Neural progenitor cell (in vitro differentiated cells): ENCODE data around the gene IRF7. TPM values are rescaled to one million over a fixed set of nuclear protein-coding genes. Genes with fewer than 3 reads are reported as not detected.
A peak's percentile ranks its signal among the peaks of the same experiment; 100 is the strongest.

Source experiments
- DNase-seq: peaks from one replicate; pipeline ENCODE4 v3.0.0-alpha.2; 2016; ENCODE audit warnings: low spot score
- H2AFZ ChIP-seq: fragments of 200-600 bp; sonication (generic); replicated peaks from 2 replicates; pipeline ENCODE4 v1.6.1; 2016; ENCODE audit warnings: antibody characterized with exemption
- H3F3A ChIP-seq: fragments of 200-600 bp; sonication (generic); 2 replicates; pipeline ENCODE4 v1.6.1; 2016; ENCODE audit warnings: antibody characterized with exemption, low read depth
- H3K27ac ChIP-seq: fragments of 200-600 bp; sonication (generic); 2 replicates; pipeline ENCODE4 v1.5.1; 2016; ENCODE audit warnings: mild to moderate bottlenecking
- H3K27me3 ChIP-seq: fragments of 200-600 bp; sonication (generic); 2 replicates; pipeline ENCODE4 v1.6.1; 2016; ENCODE audit warnings: mild to moderate bottlenecking, moderate library complexity
- H3K36me3 ChIP-seq: fragments of 200-600 bp; sonication (generic); 2 replicates; pipeline ENCODE4 v1.5.1; 2016
- H3K4me1 ChIP-seq: fragments of 200-600 bp; sonication (generic); 2 replicates; pipeline ENCODE4 v1.6.1; 2016; ENCODE audit warnings: mixed run types
- H3K4me2 ChIP-seq: fragments of 200-600 bp; sonication (generic); 2 replicates; pipeline ENCODE4 v1.6.1; 2016
- H3K4me3 ChIP-seq: fragments of 200-600 bp; sonication (generic); 2 replicates; pipeline ENCODE4 v1.5.1; 2016
- H3K79me2 ChIP-seq: fragments of 200-600 bp; sonication (generic); 2 replicates; pipeline ENCODE4 v1.6.1; 2016; ENCODE audit warnings: low read depth
- H3K9ac ChIP-seq: fragments of 200-600 bp; sonication (generic); 2 replicates; pipeline ENCODE4 v1.6.1; 2016
- H3K9me3 ChIP-seq: fragments of 200-600 bp; sonication (generic); 2 replicates; pipeline ENCODE4 v1.5.1; 2016; ENCODE audit warnings: low read depth
- H4K20me1 ChIP-seq: fragments of 200-600 bp; sonication (generic); 2 replicates; pipeline ENCODE4 v1.6.1; 2016; ENCODE audit warnings: low read depth
- H3K27ac Mint-ChIP-seq: 3 replicates; pipeline ENCODE4 v1.8.0; 2021; ENCODE audit warnings: mixed read lengths
- H3K27me3 Mint-ChIP-seq: 2 replicates; pipeline ENCODE4 v1.8.0; 2022; ENCODE audit warnings: low read depth, mild to moderate bottlenecking, inconsistent platforms, moderate library complexity, mixed read lengths; ENCODE audit not compliant: insufficient read depth
- H3K36me3 Mint-ChIP-seq: 3 replicates; pipeline ENCODE4 v1.8.0; 2021; ENCODE audit warnings: mixed read lengths
- H3K4me1 Mint-ChIP-seq: 3 replicates; pipeline ENCODE4 v1.8.0; 2021; ENCODE audit warnings: mixed read lengths
- H3K4me3 Mint-ChIP-seq: 3 replicates; pipeline ENCODE4 v1.8.0; 2021; ENCODE audit warnings: mild to moderate bottlenecking, moderate library complexity, mixed read lengths
- H3K9me3 Mint-ChIP-seq: 3 replicates; pipeline ENCODE4 v1.8.0; 2020; ENCODE audit warnings: mixed read lengths
- CTCF ChIP-seq: fragments of 200-600 bp; sonication (generic); IDR thresholded peaks from 2 replicates; pipeline ENCODE4 v1.5.1; 2017; ENCODE audit warnings: antibody characterized with exemption, mild to moderate bottlenecking
- EZH2 ChIP-seq: fragments of 200-600 bp; sonication (generic); IDR thresholded peaks from 2 replicates; pipeline ENCODE4 v1.6.1; 2017; ENCODE audit warnings: antibody characterized with exemption, mild to moderate bottlenecking, moderate library complexity
- EZH2phosphoT487 ChIP-seq: fragments of 200-600 bp; sonication (generic); IDR thresholded peaks from 2 replicates; pipeline ENCODE4 v1.6.1; 2017; ENCODE audit warnings: antibody characterized with exemption
- total RNA-seq: library from RNA; depleted of rRNA; stranded (reverse); fragments of >200 nt; gene quantifications from 2 replicates; pipeline ENCODE4 v1.2.3, GENCODE V29; 2015; ENCODE audit warnings: low replicate concordance

IRF7 gene
- total RNA-seq, 1 donor from 2014 or later: 4.3 TPM

- H3K4me3 ChIP-seq: peak overlapping the region; percentile 25
- Mint-ChIP-seq H3K9me3 (no peaks in the 10 kb centered on the region), H3K4me3 (peak overlapping the region; percentile 62), H3K36me3 (no peaks in the 10 kb centered on the region), H3K4me1 (peaks cover 23% of the 10 kb centered on the region), H3K27ac (no peak overlapping the region), H3K27me3 (peaks cover 30% of the 10 kb centered on the region)
- no peaks in the 10 kb centered on the region for H3K36me3 ChIP-seq
- H3F3A ChIP-seq: peaks cover 56% of the 10 kb centered on the region
- peaks cover 43% of the 10 kb centered on the region for H4K20me1 ChIP-seq
- peak overlapping the region; percentile 95 for H3K4me2 ChIP-seq
- no peak overlapping the region for H3K9ac ChIP-seq
- peaks cover 32% of the 10 kb centered on the region for H3K4me1 ChIP-seq
- no peaks in the 10 kb centered on the region for H3K79me2 ChIP-seq
- TF ChIP-seq CTCF (no peak), EZH2phosphoT487 (no peak), EZH2 (no peak)
- DNase-seq: peak; percentile 46
- H3K9me3 ChIP-seq: no peaks in the 10 kb centered on the region
- no peak overlapping the region for H3K27ac ChIP-seq
- H2AFZ ChIP-seq: no peak overlapping the region
- H3K27me3 ChIP-seq: peaks cover 41% of the 10 kb centered on the region
Observed at GRCh38 chr11:640021-640706, 24.4 kb upstream of the IRF7 start.

GRCh38 chr11:639332-639955 is 23.7 kb upstream of the IRF7 start:
- Histone ChIP-seq H3K9ac (no peak overlapping the region), H3K4me3 (peak overlapping the region; percentile 68), H3K27ac (peak overlapping the region; percentile 96), H3K79me2 (no peaks in the 10 kb centered on the region), H3K4me2 (peak overlapping the region; percentile 95), H3F3A (peaks cover 56% of the 10 kb centered on the region), H3K36me3 (no peaks in the 10 kb centered on the region), H3K4me1 (peaks cover 32% of the 10 kb centered on the region), H3K9me3 (no peaks in the 10 kb centered on the region), H3K27me3 (peaks cover 48% of the 10 kb centered on the region), H4K20me1 (peaks cover 48% of the 10 kb centered on the region), H2AFZ (no peak overlapping the region)
- no peak overlapping the region for H3K27ac Mint-ChIP-seq
- H3K9me3 Mint-ChIP-seq: no peaks in the 10 kb centered on the region
- peaks cover 27% of the 10 kb centered on the region for H3K4me1 Mint-ChIP-seq
- TF ChIP-seq CTCF (no peak), EZH2 (peak; percentile 1)
- H3K27me3 Mint-ChIP-seq: peaks cover 34% of the 10 kb centered on the region
- peak; percentile 61 for DNase-seq
- peak overlapping the region; percentile 80 for H3K4me3 Mint-ChIP-seq
- H3K36me3 Mint-ChIP-seq: no peaks in the 10 kb centered on the region

- no peaks in the 10 kb centered on the region for H3K79me2 ChIP-seq
- peak overlapping the region; percentile 95 for H3K4me2 ChIP-seq
- Mint-ChIP-seq H3K4me3 (peak overlapping the region; percentile 80), H3K36me3 (no peaks in the 10 kb centered on the region), H3K9me3 (no peaks in the 10 kb centered on the region), H3K27ac (peak overlapping the region; percentile 89), H3K27me3 (peaks cover 37% of the 10 kb centered on the region), H3K4me1 (peaks cover 27% of the 10 kb centered on the region)
- H3K27ac ChIP-seq: peak overlapping the region; percentile 96
- TF ChIP-seq EZH2phosphoT487 (peak; percentile 15), CTCF (no peak), EZH2 (peak; percentile 7)
- peaks cover 56% of the 10 kb centered on the region for H3F3A ChIP-seq
- no peaks in the 10 kb centered on the region for H3K9me3 ChIP-seq
- no peak overlapping the region for H3K9ac ChIP-seq
- H2AFZ ChIP-seq: no peak overlapping the region
- no peaks in the 10 kb centered on the region for H3K36me3 ChIP-seq
- H3K4me1 ChIP-seq: peaks cover 32% of the 10 kb centered on the region
- peaks cover 48% of the 10 kb centered on the region for H3K27me3 ChIP-seq
- peak overlapping the region; percentile 68 for H3K4me3 ChIP-seq
- DNase-seq: peak; percentile 90
- peaks cover 48% of the 10 kb centered on the region for H4K20me1 ChIP-seq
Observed at GRCh38 chr11:638631-639331, 23.0 kb upstream of the IRF7 start.
